HepG2 (cell line): ENCODE measurements around the gene ESRP2. TPM values are rescaled to one million over a fixed set of nuclear protein-coding genes. Genes with fewer than 3 reads are reported as not detected.

Experiments
- DDIT3 ChIP-seq: sonication (generic); formaldehyde crosslinking; IDR thresholded peaks from 2 replicates; pipeline ENCODE4 v1.4.0; 2020; ENCODE audit warnings: mild to moderate bottlenecking, missing genetic modification reagents
- ELF3 ChIP-seq: IDR thresholded peaks from 2 replicates; pipeline ENCODE4 v1.6.1; 2016; ENCODE audit warnings: missing genetic modification reagents, missing compliant biosample characterization
- HNRNPH1 ChIP-seq: fragments of 200-400 bp; formaldehyde crosslinking; optimal IDR thresholded peaks from 2 replicates; pipeline ENCODE3; 2017; ENCODE audit warnings: mild to moderate bottlenecking, low read depth, low read length
- ISL2 ChIP-seq: sonication (generic); formaldehyde crosslinking; IDR thresholded peaks from 2 replicates; pipeline ENCODE4 v1.5.0; 2020; ENCODE audit warnings: missing genetic modification reagents
- JUND ChIP-seq: sonication (generic); formaldehyde crosslinking; IDR thresholded peaks from 2 replicates; pipeline ENCODE4 v1.8.0; 2022; ENCODE audit warnings: mild to moderate bottlenecking, missing genetic modification reagents
- SNAI1 ChIP-seq: sonication (generic); formaldehyde crosslinking; IDR thresholded peaks from 2 replicates; pipeline ENCODE4 v1.5.0; 2020; ENCODE audit warnings: mild to moderate bottlenecking, missing genetic modification reagents, borderline replicate concordance
- SP140L ChIP-seq: sonication (generic); formaldehyde crosslinking; IDR thresholded peaks from 2 replicates; pipeline ENCODE4 v1.4.0; 2020; ENCODE audit warnings: missing genetic modification reagents, borderline replicate concordance
- THAP9 ChIP-seq: sonication (generic); formaldehyde crosslinking; IDR thresholded peaks from 2 replicates; pipeline ENCODE4; 2020; ENCODE audit warnings: missing genetic modification reagents, mild to moderate bottlenecking, borderline replicate concordance
- ZC3H4 ChIP-seq: sonication (generic); formaldehyde crosslinking; IDR thresholded peaks from 2 replicates; pipeline ENCODE4 v1.4.0; 2020; ENCODE audit warnings: missing genetic modification reagents, borderline replicate concordance
- ZFY ChIP-seq: sonication (generic); formaldehyde crosslinking; IDR thresholded peaks from 2 replicates; pipeline ENCODE4 v1.4.0; 2020; ENCODE audit warnings: missing genetic modification reagents
- ZMAT5 ChIP-seq: sonication (generic); formaldehyde crosslinking; IDR thresholded peaks from 2 replicates; pipeline ENCODE4 v1.5.0; 2020; ENCODE audit warnings: mild to moderate bottlenecking, low read depth, missing genetic modification reagents, borderline replicate concordance
- ZNF367 ChIP-seq: sonication (generic); formaldehyde crosslinking; IDR thresholded peaks from 2 replicates; pipeline ENCODE4 v1.4.0; 2020; ENCODE audit warnings: missing genetic modification reagents, borderline replicate concordance
- ZNF558 ChIP-seq: sonication (generic); formaldehyde crosslinking; IDR thresholded peaks from 2 replicates; pipeline ENCODE4 v1.9.0; 2022; ENCODE audit warnings: mild to moderate bottlenecking, missing genetic modification reagents, borderline replicate concordance
- ZNF570 ChIP-seq: sonication (generic); formaldehyde crosslinking; IDR thresholded peaks from 2 replicates; pipeline ENCODE4 v1.4.0; 2020; ENCODE audit warnings: mild to moderate bottlenecking, missing genetic modification reagents, borderline replicate concordance
- ZNF713 ChIP-seq: sonication (generic); formaldehyde crosslinking; IDR thresholded peaks from 2 replicates; pipeline ENCODE4 v1.4.0; 2020; ENCODE audit warnings: mild to moderate bottlenecking, missing genetic modification reagents
- polyA plus RNA-seq, 8 experiments: library from polyadenylated mRNA; depleted of rRNA in 3 of 8; stranded (reverse) in 7 of 8; unstranded in 1 of 8; fragments of >200 nt; fragmentation: Illumina TruSeq in 4 of 8; extraction: Trizol in 4 of 8; gene quantifications; 2 replicates each; pipeline versions ENCODE4 v1.2.1 to v1.2.3, GENCODE V29; 2011 to 2016; ENCODE audit warnings: low read depth in 4 of 8, missing spikeins in 1 of 8, mixed read lengths in 1 of 8; ENCODE audit not compliant: insufficient read depth in 1 of 8
- total RNA-seq, 5 experiments: library from RNA; depleted of rRNA; stranded (reverse); fragments of >200 nt; fragmentation: Illumina TruSeq; extraction: Trizol; gene quantifications; 2 replicates each; pipeline ENCODE4 v1.2.3, GENCODE V29; 2016; ENCODE audit warnings: low read depth in 1 of 5
- TF ChIP-seq, protein P1 (sequence below): sonication (generic); formaldehyde crosslinking; IDR thresholded peaks from 2 replicates; pipeline ENCODE4 v1.4.0; 2020; ENCODE audit warnings: low read depth, missing genetic modification reagents
- TF ChIP-seq, protein P2 (sequence below): sonication (generic); formaldehyde crosslinking; IDR thresholded peaks from 2 replicates; pipeline ENCODE4 v1.4.0; 2020; ENCODE audit warnings: missing genetic modification reagents

The ESRP2 gene
- total and polyA plus RNA-seq, 2 of the 13 experiments (the other 11 are each of a cell fraction or from before 2014, with no cell fraction given), result 21.1 to 32.4 TPM

- TF ChIP-seq THAP9, result peak; percentile 56; the same call in 1 of the 2 replicates
- TF ChIP-seq ZC3H4 (CRISPR knock-in tag), result peak; percentile 23; the same call in 1 of the 2 replicates
- no peak for TF ChIP-seq JUND
- TF ChIP-seq SP140L (CRISPR knock-in tag), result no peak
- TF ChIP-seq ZNF558 (CRISPR knock-in tag), result no peak
- TF ChIP-seq, protein P1, sequence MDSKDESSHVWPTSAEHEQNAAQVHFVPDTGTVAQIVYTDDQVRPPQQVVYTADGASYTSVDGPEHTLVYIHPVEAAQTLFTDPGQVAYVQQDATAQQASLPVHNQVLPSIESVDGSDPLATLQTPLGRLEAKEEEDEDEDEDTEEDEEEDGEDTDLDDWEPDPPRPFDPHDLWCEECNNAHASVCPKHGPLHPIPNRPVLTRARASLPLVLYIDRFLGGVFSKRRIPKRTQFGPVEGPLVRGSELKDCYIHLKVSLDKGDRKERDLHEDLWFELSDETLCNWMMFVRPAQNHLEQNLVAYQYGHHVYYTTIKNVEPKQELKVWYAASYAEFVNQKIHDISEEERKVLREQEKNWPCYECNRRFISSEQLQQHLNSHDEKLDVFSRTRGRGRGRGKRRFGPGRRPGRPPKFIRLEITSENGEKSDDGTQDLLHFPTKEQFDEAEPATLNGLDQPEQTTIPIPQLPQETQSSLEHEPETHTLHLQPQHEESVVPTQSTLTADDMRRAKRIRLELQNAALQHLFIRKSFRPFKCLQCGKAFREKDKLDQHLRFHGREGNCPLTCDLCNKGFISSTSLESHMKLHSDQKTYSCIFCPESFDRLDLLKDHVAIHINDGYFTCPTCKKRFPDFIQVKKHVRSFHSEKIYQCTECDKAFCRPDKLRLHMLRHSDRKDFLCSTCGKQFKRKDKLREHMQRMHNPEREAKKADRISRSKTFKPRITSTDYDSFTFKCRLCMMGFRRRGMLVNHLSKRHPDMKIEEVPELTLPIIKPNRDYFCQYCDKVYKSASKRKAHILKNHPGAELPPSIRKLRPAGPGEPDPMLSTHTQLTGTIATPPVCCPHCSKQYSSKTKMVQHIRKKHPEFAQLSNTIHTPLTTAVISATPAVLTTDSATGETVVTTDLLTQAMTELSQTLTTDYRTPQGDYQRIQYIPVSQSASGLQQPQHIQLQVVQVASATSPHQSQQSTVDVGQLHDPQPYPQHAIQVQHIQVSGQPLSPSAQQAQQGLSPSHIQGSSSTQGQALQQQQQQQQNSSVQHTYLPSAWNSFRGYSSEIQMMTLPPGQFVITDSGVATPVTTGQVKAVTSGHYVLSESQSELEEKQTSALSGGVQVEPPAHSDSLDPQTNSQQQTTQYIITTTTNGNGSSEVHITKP (CRISPR knock-in tag), result 0 out of 2 replicates have a peak, but pooled peaks have one; percentile 23
- TF ChIP-seq, protein P2, sequence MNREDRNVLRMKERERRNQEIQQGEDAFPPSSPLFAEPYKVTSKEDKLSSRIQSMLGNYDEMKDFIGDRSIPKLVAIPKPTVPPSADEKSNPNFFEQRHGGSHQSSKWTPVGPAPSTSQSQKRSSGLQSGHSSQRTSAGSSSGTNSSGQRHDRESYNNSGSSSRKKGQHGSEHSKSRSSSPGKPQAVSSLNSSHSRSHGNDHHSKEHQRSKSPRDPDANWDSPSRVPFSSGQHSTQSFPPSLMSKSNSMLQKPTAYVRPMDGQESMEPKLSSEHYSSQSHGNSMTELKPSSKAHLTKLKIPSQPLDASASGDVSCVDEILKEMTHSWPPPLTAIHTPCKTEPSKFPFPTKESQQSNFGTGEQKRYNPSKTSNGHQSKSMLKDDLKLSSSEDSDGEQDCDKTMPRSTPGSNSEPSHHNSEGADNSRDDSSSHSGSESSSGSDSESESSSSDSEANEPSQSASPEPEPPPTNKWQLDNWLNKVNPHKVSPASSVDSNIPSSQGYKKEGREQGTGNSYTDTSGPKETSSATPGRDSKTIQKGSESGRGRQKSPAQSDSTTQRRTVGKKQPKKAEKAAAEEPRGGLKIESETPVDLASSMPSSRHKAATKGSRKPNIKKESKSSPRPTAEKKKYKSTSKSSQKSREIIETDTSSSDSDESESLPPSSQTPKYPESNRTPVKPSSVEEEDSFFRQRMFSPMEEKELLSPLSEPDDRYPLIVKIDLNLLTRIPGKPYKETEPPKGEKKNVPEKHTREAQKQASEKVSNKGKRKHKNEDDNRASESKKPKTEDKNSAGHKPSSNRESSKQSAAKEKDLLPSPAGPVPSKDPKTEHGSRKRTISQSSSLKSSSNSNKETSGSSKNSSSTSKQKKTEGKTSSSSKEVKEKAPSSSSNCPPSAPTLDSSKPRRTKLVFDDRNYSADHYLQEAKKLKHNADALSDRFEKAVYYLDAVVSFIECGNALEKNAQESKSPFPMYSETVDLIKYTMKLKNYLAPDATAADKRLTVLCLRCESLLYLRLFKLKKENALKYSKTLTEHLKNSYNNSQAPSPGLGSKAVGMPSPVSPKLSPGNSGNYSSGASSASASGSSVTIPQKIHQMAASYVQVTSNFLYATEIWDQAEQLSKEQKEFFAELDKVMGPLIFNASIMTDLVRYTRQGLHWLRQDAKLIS (CRISPR knock-in tag), result no peak
- TF ChIP-seq ZNF367 (CRISPR knock-in tag), result 0 out of 2 replicates have a peak, but pooled peaks have one; percentile 72
- no peak for TF ChIP-seq HNRNPH1
- TF ChIP-seq ZMAT5 (CRISPR knock-in tag), result no peak
- TF ChIP-seq ELF3 (CRISPR knock-in tag), result no peak; the same call in 1 of the 2 replicates
- no peak for TF ChIP-seq ZNF570 (CRISPR knock-in tag)
- TF ChIP-seq ZNF713 (CRISPR knock-in tag), result peak; percentile 81; the same call in 1 of the 2 replicates
- TF ChIP-seq ZFY (CRISPR knock-in tag), result peak; percentile 66
- no peak for TF ChIP-seq DDIT3
- no peak for TF ChIP-seq ISL2 (CRISPR knock-in tag)
- TF ChIP-seq SNAI1 (CRISPR knock-in tag), result no peak
Observed at GRCh38 chr16:68235108-68235886, 630 bp downstream of the ESRP2 start (continued).
